ENCODE measurements around the gene MPV17L2.

- TF ChIP-seq CTCF (IDR thresholded peaks at IDR 0.05; ENCODE audit: poor library complexity) (no peak), EZH2 (IDR thresholded peaks at IDR 0.05; ENCODE audit: borderline replicate concordance) (no peak)
Observed at GRCh38 chr19:18144361-18144760, 48.7 kb upstream of the MPV17L2 start.
